Activated T-helper 2 cell treated with anti-CD3 and anti-CD28 coated beads, Interferon-gamma antibody, Interleukin-2, Interleukin-4, amounts not matched to agents 10 μg/mL and 5 μg/mL and 100 μg/mL, durations not matched to agents 14 hours and 24 hours and 36 hours (primary cell): Measurements from ENCODE around the gene REPS1. TPM values are rescaled to one million over a fixed set of nuclear protein-coding genes. Genes with fewer than 3 reads are reported as not detected.

Experiments used
- DNase-seq: peaks from one replicate; pipeline ENCODE4 v3.0.0; 2021; ENCODE audit warnings: low spot score
- H3K27ac Mint-ChIP-seq: one replicate; pipeline ENCODE4 v1.8.0; 2021; ENCODE audit warnings: mixed read lengths
- H3K27me3 Mint-ChIP-seq: one replicate; pipeline ENCODE4 v1.8.0; 2021; ENCODE audit warnings: low read depth, mixed read lengths
- H3K36me3 Mint-ChIP-seq: one replicate; pipeline ENCODE4 v1.8.0; 2021; ENCODE audit warnings: low read depth, mixed read lengths
- H3K4me1 Mint-ChIP-seq: one replicate; pipeline ENCODE4 v1.8.0; 2021; ENCODE audit warnings: low read depth, mixed read lengths
- H3K4me3 Mint-ChIP-seq: one replicate; pipeline ENCODE4 v1.8.0; 2021; ENCODE audit warnings: low read depth, mild to moderate bottlenecking, moderate library complexity, mixed read lengths
- H3K9me3 Mint-ChIP-seq: one replicate; pipeline ENCODE4 v1.8.0; 2021; ENCODE audit warnings: mixed read lengths
- intact Hi-C: fragments of 100-400 bp; cut with micrococcal nuclease; formaldehyde crosslinking; loops from one replicate; pipeline ENCODE4 v1.15.1; 2023
- total RNA-seq: library from RNA; stranded (reverse); gene quantifications from 2 replicates; pipeline ENCODE4 v1.2.3, GENCODE V29; 2022

Gene REPS1
- total RNA-seq, 1 donor from 2014 or later: 99.8 TPM

DNA sequence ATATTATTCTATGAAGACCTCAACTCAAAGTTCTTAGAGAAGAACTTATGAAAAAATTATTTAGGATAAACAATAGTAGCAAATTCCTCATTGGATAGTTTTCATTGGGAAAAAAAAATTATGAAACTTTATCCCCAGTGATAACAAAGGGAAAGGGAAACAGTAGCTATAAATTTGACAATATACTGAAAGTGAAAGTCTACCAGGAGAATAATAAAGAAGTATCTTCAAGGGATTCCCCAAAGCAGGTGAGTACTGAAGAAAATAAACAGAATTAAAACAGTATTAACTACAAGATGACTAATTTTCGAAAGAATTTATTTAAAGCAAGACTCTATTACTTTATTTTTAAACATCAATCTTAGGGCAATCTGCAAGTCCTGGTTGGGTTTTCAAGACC lies 56.4 kb downstream of the REPS1 start:
- Mint-ChIP-seq H3K36me3 (peaks cover 34% of the 10 kb centered on the region), H3K4me1 (peaks cover 11% of the 10 kb centered on the region), H3K9me3 (peaks cover under 1% of the 10 kb centered on the region), H3K27ac (no peak overlapping the region), H3K4me3 (no peak overlapping the region), H3K27me3 (no peaks in the 10 kb centered on the region)
- DNase-seq: no peak
- intact Hi-C loops: no loop called here

- no peaks in the 10 kb centered on the region for H3K27me3 Mint-ChIP-seq
- intact Hi-C loops: no loop called here
- peaks cover 30% of the 10 kb centered on the region for H3K36me3 Mint-ChIP-seq
- no peaks in the 10 kb centered on the region for H3K9me3 Mint-ChIP-seq
- H3K4me3 Mint-ChIP-seq: no peak overlapping the region
- peaks cover 6% of the 10 kb centered on the region for H3K4me1 Mint-ChIP-seq
- no peak overlapping the region for H3K27ac Mint-ChIP-seq
- DNase-seq: no peak
Measured at GRCh38 chr6:138926579-138926978, 61.5 kb downstream of the REPS1 start.

- peaks cover 26% of the 10 kb centered on the region for H3K36me3 Mint-ChIP-seq
- no peak overlapping the region for H3K27ac Mint-ChIP-seq
- H3K27me3 Mint-ChIP-seq: no peaks in the 10 kb centered on the region
- no peaks in the 10 kb centered on the region for H3K9me3 Mint-ChIP-seq
- no peak overlapping the region for H3K4me3 Mint-ChIP-seq
- DNase-seq: no peak
- H3K4me1 Mint-ChIP-seq: peaks cover 4% of the 10 kb centered on the region
- intact Hi-C loops: no loop called here
Measured at GRCh38 chr6:138925806-138926205, 62.2 kb downstream of the REPS1 start.

GRCh38 chr6:138923561-138923960 lies 64.5 kb downstream of the REPS1 start:
- no peak overlapping the region for H3K4me3 Mint-ChIP-seq
- H3K9me3 Mint-ChIP-seq: no peaks in the 10 kb centered on the region
- H3K27ac Mint-ChIP-seq: no peak overlapping the region
- intact Hi-C loops: no loop called here
- peaks cover 29% of the 10 kb centered on the region for H3K36me3 Mint-ChIP-seq
- H3K27me3 Mint-ChIP-seq: no peaks in the 10 kb centered on the region
- no peak for DNase-seq
- H3K4me1 Mint-ChIP-seq: peaks cover 4% of the 10 kb centered on the region

DNA sequence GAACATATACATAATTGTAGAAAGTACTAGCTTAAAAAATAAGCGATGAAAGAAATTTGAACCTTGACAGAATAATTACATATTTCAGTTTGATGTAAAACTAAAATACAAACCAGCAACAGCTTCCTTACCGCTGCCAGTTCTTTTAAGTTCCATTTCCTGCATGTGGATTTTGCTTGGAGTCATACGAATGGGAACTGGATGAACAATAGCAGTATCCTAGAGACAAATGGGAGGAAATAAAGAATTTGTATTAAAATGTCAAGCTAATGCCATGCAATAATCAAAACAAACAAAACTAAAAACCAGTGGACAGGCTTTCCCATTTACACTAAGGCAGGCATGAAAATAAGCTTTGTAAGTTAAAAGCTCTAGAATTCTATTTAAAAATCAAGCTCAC lies 67.1 kb downstream of the REPS1 start:
- Mint-ChIP-seq H3K4me1 (peaks cover 2% of the 10 kb centered on the region), H3K4me3 (no peak overlapping the region), H3K27ac (no peak overlapping the region), H3K27me3 (no peaks in the 10 kb centered on the region), H3K36me3 (peaks cover 28% of the 10 kb centered on the region), H3K9me3 (no peaks in the 10 kb centered on the region)
- no peak for DNase-seq
- intact Hi-C loops: no loop called here

DNA sequence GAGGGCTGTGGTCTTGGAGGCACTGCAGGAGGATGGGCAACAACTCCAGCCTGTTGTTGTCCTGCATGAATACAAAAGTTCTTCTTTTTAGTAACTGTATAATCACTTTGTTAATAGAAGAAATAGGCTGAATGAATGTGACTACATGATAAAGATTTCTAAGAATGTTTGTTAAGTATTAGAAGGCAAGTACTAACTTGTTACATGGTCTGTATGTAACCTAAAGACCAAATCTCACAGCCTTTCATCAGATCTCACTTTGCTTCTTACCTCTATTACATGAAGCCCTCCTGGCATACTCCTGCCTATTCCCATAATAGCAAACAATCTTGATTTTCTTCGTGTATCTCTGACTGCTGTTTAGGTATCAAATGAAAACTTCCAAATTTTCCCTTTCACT lies 73.4 kb downstream of the REPS1 start:
- H3K4me1 Mint-ChIP-seq: no peaks in the 10 kb centered on the region

DNA sequence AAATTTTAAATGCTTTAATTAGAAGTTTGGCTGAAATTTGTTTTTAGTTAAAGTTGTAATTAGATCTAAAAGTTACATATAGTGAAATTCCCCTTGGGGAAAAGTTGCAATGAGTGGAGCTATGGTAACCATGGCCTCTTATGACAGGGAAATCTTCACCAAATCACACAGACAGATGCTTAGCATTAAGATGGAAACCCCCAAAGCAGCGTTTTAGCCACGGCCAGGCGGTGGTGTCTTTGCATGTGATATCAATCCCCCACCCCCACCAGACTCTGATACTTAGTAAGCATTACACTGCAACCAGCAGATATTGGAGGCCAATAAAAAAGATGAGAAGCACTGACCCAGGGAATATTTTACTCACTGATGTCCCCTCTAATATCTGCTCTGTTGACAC lies 75.7 kb downstream of the REPS1 start:
- H3K27me3 Mint-ChIP-seq: no peaks in the 10 kb centered on the region
- DNase-seq: no peak
- no peak overlapping the region for H3K27ac Mint-ChIP-seq
- H3K36me3 Mint-ChIP-seq: peaks cover 73% of the 10 kb centered on the region
- no peak overlapping the region for H3K4me3 Mint-ChIP-seq
- peaks cover 1% of the 10 kb centered on the region for H3K4me1 Mint-ChIP-seq
- no peaks in the 10 kb centered on the region for H3K9me3 Mint-ChIP-seq
- intact Hi-C loops: no loop called here

More for the DNA sequence above, 73.4 kb downstream of the REPS1 start:
- no peak overlapping the region for H3K4me3 Mint-ChIP-seq
- no peaks in the 10 kb centered on the region for H3K27me3 Mint-ChIP-seq
- no peak overlapping the region for H3K27ac Mint-ChIP-seq
- no peaks in the 10 kb centered on the region for H3K9me3 Mint-ChIP-seq
- DNase-seq: no peak
- H3K36me3 Mint-ChIP-seq: peaks cover 66% of the 10 kb centered on the region
- intact Hi-C loops: no loop called here

DNA sequence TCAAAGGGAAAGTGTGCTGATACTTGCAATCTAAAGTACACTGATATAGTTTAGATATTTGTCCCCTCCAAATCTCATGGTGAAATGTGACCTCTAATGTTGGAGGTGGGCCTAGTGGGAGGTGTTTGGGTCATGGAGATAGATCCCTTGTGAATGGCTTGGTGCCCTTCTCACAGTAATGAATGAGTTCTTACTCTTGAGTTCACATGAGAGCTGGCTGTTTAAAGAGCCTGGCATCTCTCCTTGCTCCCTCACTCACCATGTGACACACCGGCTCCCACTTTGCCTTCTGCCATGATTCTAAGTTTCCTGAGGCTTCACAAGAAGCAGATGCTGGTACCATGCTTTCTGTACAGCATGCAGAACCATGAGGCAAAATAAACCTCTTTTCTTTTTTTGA lies 78.1 kb downstream of the REPS1 start:
- H3K27me3 Mint-ChIP-seq: no peaks in the 10 kb centered on the region
- H3K36me3 Mint-ChIP-seq: peaks cover 78% of the 10 kb centered on the region
- no peaks in the 10 kb centered on the region for H3K9me3 Mint-ChIP-seq
- no peak overlapping the region for H3K4me3 Mint-ChIP-seq
- peaks cover 1% of the 10 kb centered on the region for H3K4me1 Mint-ChIP-seq
- intact Hi-C loops: no loop called here
- no peak overlapping the region for H3K27ac Mint-ChIP-seq
- DNase-seq: no peak

- H3K27ac Mint-ChIP-seq: no peak overlapping the region
- peaks cover 77% of the 10 kb centered on the region for H3K36me3 Mint-ChIP-seq
- peaks cover 1% of the 10 kb centered on the region for H3K4me1 Mint-ChIP-seq
- DNase-seq: no peak
- intact Hi-C loops: no loop called here
- no peak overlapping the region for H3K4me3 Mint-ChIP-seq
- no peaks in the 10 kb centered on the region for H3K9me3 Mint-ChIP-seq
- no peaks in the 10 kb centered on the region for H3K27me3 Mint-ChIP-seq
Measured at GRCh38 chr6:138909511-138909910, 78.5 kb downstream of the REPS1 start.

- intact Hi-C loops: no loop called here
- peaks cover 61% of the 10 kb centered on the region for H3K36me3 Mint-ChIP-seq
- no peaks in the 10 kb centered on the region for H3K9me3 Mint-ChIP-seq
- peaks cover 1% of the 10 kb centered on the region for H3K4me1 Mint-ChIP-seq
- H3K27ac Mint-ChIP-seq: no peak overlapping the region
- no peak for DNase-seq
- H3K4me3 Mint-ChIP-seq: no peak overlapping the region
- H3K27me3 Mint-ChIP-seq: no peaks in the 10 kb centered on the region
Measured at GRCh38 chr6:138907167-138907566, 80.9 kb downstream of the REPS1 start.

- Mint-ChIP-seq H3K27me3 (no peaks in the 10 kb centered on the region), H3K27ac (no peak overlapping the region), H3K9me3 (no peaks in the 10 kb centered on the region)
Measured at GRCh38 chr6:138897031-138897430, 91.0 kb downstream of the REPS1 start.

GRCh38 chr6:138896104-138896756 lies 91.8 kb downstream of the REPS1 start:
- intact Hi-C loops: no loop called here
- H3K36me3 Mint-ChIP-seq: peaks cover 34% of the 10 kb centered on the region
- H3K4me3 Mint-ChIP-seq: no peak overlapping the region
- no peaks in the 10 kb centered on the region for H3K27me3 Mint-ChIP-seq
- H3K4me1 Mint-ChIP-seq: no peaks in the 10 kb centered on the region
- no peaks in the 10 kb centered on the region for H3K9me3 Mint-ChIP-seq
- no peak overlapping the region for H3K27ac Mint-ChIP-seq
- no peak for DNase-seq

More at GRCh38 chr6:138897031-138897430, 91.0 kb downstream of the REPS1 start:
- intact Hi-C loops: no loop called here
- H3K4me1 Mint-ChIP-seq: no peaks in the 10 kb centered on the region
- no peak overlapping the region for H3K4me3 Mint-ChIP-seq
- DNase-seq: no peak
- H3K36me3 Mint-ChIP-seq: peaks cover 34% of the 10 kb centered on the region

- no peak overlapping the region for H3K4me3 Mint-ChIP-seq
- DNase-seq: no peak
- no peaks in the 10 kb centered on the region for H3K36me3 Mint-ChIP-seq
- H3K9me3 Mint-ChIP-seq: no peaks in the 10 kb centered on the region
- H3K27ac Mint-ChIP-seq: no peak overlapping the region
- intact Hi-C loops: loop anchor here (5.0 kb wide), 2 partner anchors 74 to 96 kb away; partner anchors contain the start of gene REPS1
- H3K27me3 Mint-ChIP-seq: no peaks in the 10 kb centered on the region
- H3K4me1 Mint-ChIP-seq: no peaks in the 10 kb centered on the region
Measured at GRCh38 chr6:138891255-138891986, 96.6 kb downstream of the REPS1 start.
